Measurements from ENCODE around the gene LIPA. TPM values are rescaled to one million over a fixed set of nuclear protein-coding genes. Genes with fewer than 3 reads are reported as not detected.
"Not testable (repeated sequence)": the region's sequence is repeated elsewhere in the genome, so short reads cannot be mapped to it uniquely, and the experiment has no call there.

LIPA gene
- total RNA-seq, 1 experiment from 2014 or later, result 18.7 TPM

DNA sequence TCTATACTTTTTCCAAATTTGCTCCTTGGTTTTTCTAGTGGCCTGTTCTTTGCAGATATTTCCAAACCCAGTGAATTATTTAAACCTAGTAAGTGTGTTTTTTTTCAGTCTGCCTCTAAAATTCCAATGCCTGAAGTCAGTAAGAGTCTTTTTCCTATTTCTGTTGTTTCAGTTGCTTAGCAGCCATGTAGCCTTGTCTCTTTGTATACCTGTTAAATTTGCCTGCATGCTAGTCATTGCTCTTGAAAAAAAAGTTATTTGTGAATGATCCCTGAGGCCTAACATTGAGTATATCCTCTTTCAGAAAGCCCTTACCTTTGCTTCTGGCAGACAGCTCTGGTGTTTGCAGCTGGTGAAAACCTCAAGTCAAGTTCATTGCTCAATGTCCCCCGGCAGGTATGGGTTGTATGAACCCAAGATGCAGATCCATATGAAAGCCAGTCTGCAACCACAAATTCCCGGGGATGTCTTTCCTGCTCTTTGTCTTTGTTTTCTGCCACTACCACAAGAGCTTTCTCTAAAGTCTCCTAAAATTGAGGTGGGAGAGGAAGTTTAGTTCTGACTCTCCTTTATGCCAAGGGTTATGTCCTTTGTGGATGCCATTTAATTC, 80.2 kb downstream of the LIPA start:
- DNase-seq (ENCODE audit: low read depth), result no peak

GRCh38 chr10:89168354-89168900, 83.1 kb downstream of the LIPA start:
- DNase-seq (ENCODE audit: low read depth), result not testable (repeated sequence)

GRCh38 chr10:89167915-89168314, 83.7 kb downstream of the LIPA start:
- no peak for DNase-seq (ENCODE audit: low read depth)

GRCh38 chr10:89165923-89166322, 85.7 kb downstream of the LIPA start:
- peak; percentile 59 for DNase-seq (ENCODE audit: low read depth)

- no peak for DNase-seq (ENCODE audit: low read depth)
Measured at GRCh38 chr10:89164920-89165319, 86.7 kb downstream of the LIPA start.

- no peak for DNase-seq (ENCODE audit: low read depth)
Measured at GRCh38 chr10:89164080-89164479, 87.5 kb downstream of the LIPA start.

Other genes starting within 250 kb of the LIPA start
- gene CH25H, start 44.5 kb downstream of the LIPA start, total RNA-seq (2014; rRNA removed; shearing (Covaris generic)), result not detected in 2 replicates
- 0.53 and 0.92 TPM in 2 replicates for gene IFIT2, start 50.3 kb upstream of the LIPA start, total RNA-seq (2014; rRNA removed; shearing (Covaris generic))
- gene IFIT3, start 76.2 kb upstream of the LIPA start, total RNA-seq (2014; rRNA removed; shearing (Covaris generic)), result 5.4 and 5.9 TPM in 2 replicates
- gene IFIT1B, start 126.3 kb upstream of the LIPA start, total RNA-seq (2014; rRNA removed; shearing (Covaris generic)), result not detected in 2 replicates
- gene IFIT1, start 140.8 kb upstream of the LIPA start, total RNA-seq (2014; rRNA removed; shearing (Covaris generic)), result 3.2 and 3.5 TPM in 2 replicates
- gene IFIT5, start 162.8 kb upstream of the LIPA start, total RNA-seq (2014; rRNA removed; shearing (Covaris generic)), result 12.2 and 12.4 TPM in 2 replicates

Data from HT1080 (cell line).